Measurements from ENCODE around the gene CYTH2. TPM values are rescaled to one million over a fixed set of nuclear protein-coding genes. Genes with fewer than 3 reads are reported as not detected.

CYTH2 gene
- total RNA-seq, 2 experiments from 2014 or later: 44.0 to 53.2 TPM

- Histone ChIP-seq H3K9me2 (ENCODE audit: insufficient read depth, low read length) (no peaks in the 10 kb centered on the region), H3K36me3 (ENCODE audit: insufficient read depth, low read length) (no peaks in the 10 kb centered on the region), H3K4me1 (ENCODE audit: insufficient read depth, low read length, poor library complexity, severe bottlenecking) (peaks cover 20% of the 10 kb centered on the region), H3K79me2 (ENCODE audit: insufficient read depth, low read depth, low read length) (no peaks in the 10 kb centered on the region), H3K27ac (ENCODE audit: low read depth, low read length, poor library complexity, severe bottlenecking) (no peak overlapping the region), H3K4me2 (ENCODE audit: low read length) (no peak overlapping the region), H3K9me3 (ENCODE audit: low read length) (no peaks in the 10 kb centered on the region), H3K4me3 (ENCODE audit: low read depth, low read length, poor library complexity, severe bottlenecking) (no peak overlapping the region), H2AFZ (ENCODE audit: low read length) (no peak overlapping the region), H4K20me1 (ENCODE audit: insufficient read depth, low read length) (no peaks in the 10 kb centered on the region)
- peak; percentile 81 for DNase-seq (ENCODE audit: low spot score)
- no TSS peak for BruUV-seq (replicated peaks)
- intact Hi-C loops (cut with micrococcal nuclease; ENCODE audit: unreplicated experiment): loop anchor here (1.0 kb wide), 1 partner anchor 78 kb away; no protein-coding TSS in a partner anchor
- POLR2A ChIA-PET: interaction anchor here (0.6 to 1.3 kb wide), 2 partner anchors 13 to 78 kb away, joined by 3 to 5 read pairs; no protein-coding TSS in a partner anchor
- CTCF ChIA-PET (ENCODE audit: unreplicated experiment): interaction anchor here (1.0 kb wide), 1 partner anchor 13 kb away, joined by 3 read pairs; no protein-coding TSS in a partner anchor
- TF ChIP-seq CTCF (conservative IDR thresholded peaks at IDR 0.05; ENCODE audit: low read length): peak; percentile 81
- no peak for TF ChIP-seq EZH2phosphoT487 (IDR thresholded peaks at IDR 0.05; ENCODE audit: borderline replicate concordance, low read depth, low read length)
Measured at GRCh38 chr19:48506138-48506733, 37.1 kb downstream of the CYTH2 start.

- Histone ChIP-seq H3K9me3 (ENCODE audit: low read length) (no peaks in the 10 kb centered on the region), H3K36me3 (ENCODE audit: insufficient read depth, low read length) (no peaks in the 10 kb centered on the region), H2AFZ (ENCODE audit: low read length) (no peak overlapping the region), H4K20me1 (ENCODE audit: insufficient read depth, low read length) (no peaks in the 10 kb centered on the region), H3K79me2 (ENCODE audit: insufficient read depth, low read depth, low read length) (no peaks in the 10 kb centered on the region), H3K4me3 (ENCODE audit: low read depth, low read length, poor library complexity, severe bottlenecking) (no peak overlapping the region), H3K4me2 (ENCODE audit: low read length) (no peak overlapping the region), H3K4me1 (ENCODE audit: insufficient read depth, low read length, poor library complexity, severe bottlenecking) (peaks cover 23% of the 10 kb centered on the region), H3K27ac (ENCODE audit: low read depth, low read length, poor library complexity, severe bottlenecking) (no peak overlapping the region), H3K9me2 (ENCODE audit: insufficient read depth, low read length) (no peaks in the 10 kb centered on the region)
- intact Hi-C loops (cut with micrococcal nuclease; ENCODE audit: unreplicated experiment): no loop called here
- CTCF ChIA-PET (ENCODE audit: unreplicated experiment): no interaction called here
- TF ChIP-seq CTCF (conservative IDR thresholded peaks at IDR 0.05; ENCODE audit: low read length) (no peak), EZH2phosphoT487 (IDR thresholded peaks at IDR 0.05; ENCODE audit: borderline replicate concordance, low read depth, low read length) (no peak)
- POLR2A ChIA-PET: interaction anchor here (0.6 kb wide), 1 partner anchor 71 kb away, joined by 5 read pairs; no protein-coding TSS in a partner anchor
- no TSS peak for BruUV-seq (replicated peaks)
- DNase-seq (ENCODE audit: low spot score): no peak
Measured at GRCh38 chr19:48507911-48508439, 38.8 kb downstream of the CYTH2 start.
